Head of caudate nucleus (tissue), 42 donors: ENCODE measurements around the gene SGMS1.
"Not testable (repeated sequence)": the region's sequence is repeated elsewhere in the genome, so short reads cannot be mapped to it uniquely, and the experiment has no call there.

ENCODE experiments used
- DNase-seq, 42 donors: peaks; one replicate each; pipeline versions ENCODE4 v3.0.0 to v3.0.0-alpha.2; 2020 to 2021; ENCODE audit warnings: mixed read lengths in 7 of 42
- intact Hi-C: fragments of 100-400 bp; cut with DNase I; formaldehyde crosslinking; loops from one replicate; pipeline ENCODE4 v1.15.0; 2022

Gene SGMS1

GRCh38 chr10:50286517-50286916 is 337.2 kb downstream of the SGMS1 start:
- intact Hi-C loops: no loop called here
- peak in 7 of 42 donors; percentile 6 to 62 (median 12) for DNase-seq

GRCh38 chr10:50281967-50282522 is 341.7 kb downstream of the SGMS1 start:
- no peak for DNase-seq
- intact Hi-C loops: no loop called here

GRCh38 chr10:50281210-50281966 is 342.4 kb downstream of the SGMS1 start:
- intact Hi-C loops: no loop called here
- no peak for DNase-seq

GRCh38 chr10:50280049-50280841 is 343.5 kb downstream of the SGMS1 start:
- intact Hi-C loops: no loop called here
- no peak for DNase-seq

- intact Hi-C loops: no loop called here
- DNase-seq: no peak
Measured at GRCh38 chr10:50279489-50279888, 344.3 kb downstream of the SGMS1 start.

- DNase-seq: peak in 38 of 42 donors; percentile 15 to 83 (median 52)
- intact Hi-C loops: no loop called here
Measured at GRCh38 chr10:50275650-50276235, 348.0 kb downstream of the SGMS1 start.

GRCh38 chr10:50272531-50272930 is 351.2 kb downstream of the SGMS1 start:
- no peak for DNase-seq
- intact Hi-C loops: no loop called here

- intact Hi-C loops: no loop called here
- no peak for DNase-seq
Measured at GRCh38 chr10:50271564-50272250, 352.0 kb downstream of the SGMS1 start.

GRCh38 chr10:50267877-50268276 is 355.9 kb downstream of the SGMS1 start:
- DNase-seq, intact Hi-C loops: not testable (repeated sequence)

- intact Hi-C loops, DNase-seq: not testable (repeated sequence)
Measured at GRCh38 chr10:50262625-50263024, 361.1 kb downstream of the SGMS1 start.

GRCh38 chr10:50260791-50261281 is 362.9 kb downstream of the SGMS1 start:
- no peak for DNase-seq

More at GRCh38 chr10:50260791-50261281, 362.9 kb downstream of the SGMS1 start:
- intact Hi-C loops: no loop called here
